Aorta (tissue), 5 donors: ENCODE data around the gene TIGIT. TPM values are rescaled to one million over a fixed set of nuclear protein-coding genes. Genes with fewer than 3 reads are reported as not detected.
"Not testable (repeated sequence)": the region's sequence is repeated elsewhere in the genome, so short reads cannot be mapped to it uniquely, and the experiment has no call there.

Source experiments
- ATAC-seq: fragments of 200-7000 bp; cut with Tn5 transposase; one replicate; pipeline ENCODE4 v1.9.1; 2022; ENCODE audit warnings: moderate library complexity; ENCODE audit not compliant: low FRiP score
- DNase-seq, 2 donors: peaks; one replicate each; pipeline ENCODE4 v3.0.0-alpha.2; 2020
- H3K27ac ChIP-seq, 2 donors: one replicate each; pipeline ENCODE4 v1.5.1; 2013; ENCODE audit warnings: low read length in 2 of 2, mild to moderate bottlenecking in 2 of 2, moderate library complexity in 2 of 2, control low read depth in 1 of 2, inconsistent platforms in 1 of 2, low read depth in 1 of 2
- H3K27me3 ChIP-seq, 2 donors: one replicate each; pipeline ENCODE4 v1.6.1; 2013; ENCODE audit warnings: control low read depth in 1 of 2, low read length in 1 of 2, mild to moderate bottlenecking in 1 of 2, moderate library complexity in 1 of 2; ENCODE audit not compliant: insufficient read depth in 2 of 2, control insufficient read depth in 1 of 2
- H3K36me3 ChIP-seq, 2 donors: one replicate each; pipeline ENCODE4 v1.6.1; 2013; ENCODE audit warnings: control low read depth in 1 of 2, low read length in 1 of 2, mild to moderate bottlenecking in 1 of 2; ENCODE audit not compliant: insufficient read depth in 2 of 2, control insufficient read depth in 1 of 2
- H3K4me1 ChIP-seq, 2 donors: one replicate each; pipeline ENCODE4 v1.6.1; 2013; ENCODE audit warnings: low read length in 2 of 2, control low read depth in 1 of 2, mild to moderate bottlenecking in 1 of 2, moderate library complexity in 1 of 2; ENCODE audit not compliant: insufficient read depth in 2 of 2, control insufficient read depth in 1 of 2
- H3K4me3 ChIP-seq, 2 donors: one replicate each; pipeline ENCODE4 v1.5.1; 2013; ENCODE audit warnings: low read length in 2 of 2, control low read depth in 1 of 2, mild to moderate bottlenecking in 1 of 2
- H3K9me3 ChIP-seq: one replicate; pipeline ENCODE4 v1.6.1; 2013; ENCODE audit warnings: mild to moderate bottlenecking, low read length; ENCODE audit not compliant: control insufficient read depth
- WGBS, 2 donors: extraction: QIAGEN DNeasy Blood & Tissue Kit; methylation state at CpG; one replicate each; pipeline ENCODE4 v1.1.7; 2013; 5-methylcytosine and 5-hydroxymethylcytosine counted together
- intact Hi-C, 2 donors: fragments of 100-400 bp; cut with DNase I; formaldehyde crosslinking; loops; one replicate each; pipeline versions ENCODE4 v1.14.2 to v1.15.0; 2022
- long read RNA-seq, 2 donors: library from polyadenylated mRNA; unstranded; transcript quantifications; one replicate each; pipeline ENCODE4 v2.0.0, GENCODE V29; 2020 to 2021
- polyA plus RNA-seq, 2 donors: library from polyadenylated mRNA; stranded (reverse); fragments of 200-250 nt; gene quantifications; one replicate each; pipeline ENCODE4 v1.2.3, GENCODE V29; 2013
- total RNA-seq, 2 donors: library from RNA; stranded (reverse); fragmentation: NEBNext Ultra II Directional; extraction: Animal tissue kit (Norgen Biotek cat#: 25700); gene quantifications; one replicate each; pipeline ENCODE4 v1.2.1, GENCODE V29; 2021
- donor health status: healthy with polysubstance abuse.
- donor health status: Bipolar disorder and iron deficiency.
- donor health status: DM: no; HTN: no; CAD: no.
- donor health status: DM: no; HTN: no; CAD: no.
- donor health status: DM: yes; HTN: yes; CAD: no.

TIGIT gene
- total RNA-seq (1 to 10 TPM in 1 of 2 donors, under 1 TPM in 1; 0.75 to 1.0 TPM), polyA plus RNA-seq (under 1 TPM in 1 of 2 donors, not detected in 1; 0.15 TPM)
- long read RNA-seq, donor 1 = 0 reads
- long read RNA-seq, donor 2 = 0 reads

GRCh38 chr3:114293838-114294535, at the start of gene TIGIT:
Gene TIGIT (plus strand): TSS chr3:114294028. CDS start chr3:114294062, 34 bp downstream.
- Histone ChIP-seq H3K4me3 (no peak within 1 kb of the TSS), H3K27ac (no peak within 1 kb of the TSS), H3K36me3 (no peaks in the 10 kb centered on the region), H3K4me1 (no peaks in the 10 kb centered on the region), H3K27me3 (no peaks in the 10 kb centered on the region), H3K9me3 (no peaks in the 10 kb centered on the region)
- WGBS, 2 donors = 86 to 88% methylated on average over 7 of the region's 7 CpGs
- intact Hi-C loops = no loop called here
- DNase-seq (no peak), ATAC-seq (no peak)

DNA sequence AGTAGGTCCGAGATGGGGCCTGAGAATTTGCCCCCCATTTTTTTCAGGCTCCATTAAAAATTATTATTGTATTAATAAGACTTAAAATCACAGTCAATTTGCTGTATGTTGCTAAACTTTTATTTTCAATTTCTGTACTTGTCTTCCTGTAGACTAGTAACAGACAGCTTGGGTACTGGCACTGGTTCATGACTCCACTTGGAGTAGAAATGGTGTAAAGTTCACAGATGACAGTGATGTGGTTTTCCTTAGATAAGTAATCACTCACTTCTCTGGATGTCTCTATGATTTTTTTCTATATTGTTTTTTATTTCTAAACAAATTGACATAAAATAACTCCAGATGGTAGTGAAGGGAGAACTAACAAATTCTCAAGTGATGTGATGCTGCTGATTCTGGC, 40.9 kb upstream of the TIGIT start:
- Histone ChIP-seq H3K36me3 (no peaks in the 10 kb centered on the region), H3K4me1 (no peaks in the 10 kb centered on the region), H3K4me3 (no peak overlapping the region), H3K27me3 (no peaks in the 10 kb centered on the region), H3K9me3 (no peaks in the 10 kb centered on the region), H3K27ac (no peak overlapping the region)
- intact Hi-C loops = no loop called here
- 76 to 80% methylated on average over 1 of the region's 1 CpG for WGBS, 2 donors
- ATAC-seq (no peak), DNase-seq (no peak)

DNA sequence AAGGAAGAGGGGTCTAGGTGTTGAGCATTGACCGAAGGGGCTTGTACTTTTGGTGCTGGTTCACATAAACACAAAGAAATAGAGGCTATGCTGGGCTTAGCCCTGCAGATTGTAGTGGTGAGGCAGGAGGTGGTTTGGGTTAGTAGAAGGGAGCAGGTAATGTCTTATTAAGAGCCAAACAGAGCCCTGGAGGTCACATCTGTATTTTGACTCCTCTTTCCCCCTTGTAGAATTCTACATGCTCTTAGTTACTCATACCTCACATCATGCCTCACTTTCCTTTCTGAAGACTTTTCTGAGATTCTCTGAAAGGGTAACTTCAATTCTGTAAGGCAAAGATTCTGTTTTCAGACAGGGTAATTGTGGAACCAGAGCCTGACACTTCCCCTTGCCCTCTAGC, 40.3 kb upstream of the TIGIT start:
- Histone ChIP-seq H3K27me3 (no peaks in the 10 kb centered on the region), H3K27ac (no peak overlapping the region), H3K4me1 (no peaks in the 10 kb centered on the region), H3K4me3 (no peak overlapping the region), H3K36me3 (no peaks in the 10 kb centered on the region), H3K9me3 (no peaks in the 10 kb centered on the region)
- intact Hi-C loops = no loop called here
- ATAC-seq = no peak
- WGBS, 2 donors = 75 to 86% methylated on average over 1 of the region's 1 CpG
- DNase-seq = no peak

DNA sequence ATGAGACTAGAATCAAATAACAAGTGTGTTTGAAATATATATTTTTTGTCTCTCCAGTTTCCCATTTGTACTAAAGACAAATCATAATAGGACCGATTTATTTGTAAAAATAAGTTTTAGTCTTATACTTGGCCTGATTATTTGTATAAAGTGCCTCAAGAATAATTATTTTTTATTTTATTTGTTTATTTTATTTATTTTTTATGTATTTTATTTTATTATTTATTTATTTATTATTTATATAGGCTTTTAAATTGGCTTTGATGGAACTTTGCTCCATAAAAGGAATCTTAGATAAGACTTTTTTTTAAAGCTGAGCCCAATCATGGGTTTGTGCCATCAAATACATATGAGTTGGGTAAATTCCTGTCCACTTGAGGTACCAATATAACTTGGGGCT, 34.3 kb upstream of the TIGIT start:
- DNase-seq (no peak), ATAC-seq (no peak)
- Histone ChIP-seq H3K36me3 (no peaks in the 10 kb centered on the region), H3K27me3 (no peaks in the 10 kb centered on the region), H3K4me3 (no peak overlapping the region), H3K27ac (no peak overlapping the region), H3K4me1 (no peaks in the 10 kb centered on the region), H3K9me3 (no peaks in the 10 kb centered on the region)
- intact Hi-C loops = no loop called here
- 90 to 91% methylated on average over 1 of the region's 1 CpG for WGBS, 2 donors

GRCh38 chr3:114260152-114260551, 33.7 kb upstream of the TIGIT start:
- Histone ChIP-seq H3K36me3 (no peaks in the 10 kb centered on the region), H3K27ac (no peak overlapping the region), H3K27me3 (no peaks in the 10 kb centered on the region), H3K4me1 (no peaks in the 10 kb centered on the region), H3K4me3 (no peak overlapping the region), H3K9me3 (no peaks in the 10 kb centered on the region)
- ATAC-seq (no peak), DNase-seq (no peak)
- intact Hi-C loops = no loop called here

GRCh38 chr3:114270019-114270418, 23.8 kb upstream of the TIGIT start:
- H3K9me3 ChIP-seq = peaks cover 2% of the 10 kb centered on the region
- ATAC-seq (no peak), DNase-seq (no peak)
- no peaks in the 10 kb centered on the region for H3K27me3 ChIP-seq
- no peaks in the 10 kb centered on the region for H3K4me1 ChIP-seq
- H3K4me3 ChIP-seq = no peak overlapping the region
- no peak overlapping the region for H3K27ac ChIP-seq
- intact Hi-C loops = no loop called here
- no peaks in the 10 kb centered on the region for H3K36me3 ChIP-seq
- WGBS, 2 donors = 90 to 93% methylated on average over 2 of the region's 2 CpGs

DNA sequence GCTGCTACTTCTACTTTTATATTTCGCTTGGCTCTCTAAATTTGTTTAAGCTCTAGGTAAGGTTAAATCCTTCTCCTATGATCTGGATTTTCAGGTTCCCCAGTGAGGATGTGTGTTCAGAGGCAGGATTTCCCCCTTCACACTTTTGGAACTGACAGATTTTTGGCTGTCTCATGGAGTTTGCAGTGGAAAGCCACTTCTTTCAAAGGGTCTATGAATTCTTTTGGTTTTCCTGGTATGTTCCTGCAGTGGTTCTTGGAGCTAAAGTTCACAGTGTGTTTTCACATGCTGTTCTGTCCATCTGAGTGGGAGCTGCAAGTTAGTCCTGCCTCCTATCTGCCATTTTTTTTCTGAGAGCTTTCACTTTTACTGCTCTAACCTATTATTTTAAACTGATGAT, 21.6 kb upstream of the TIGIT start:
- intact Hi-C loops = no loop called here
- WGBS, 2 donors = 71 to 76% methylated on average over 1 of the region's 1 CpG

GRCh38 chr3:114274929-114275328, 18.9 kb upstream of the TIGIT start:
- 85 to 91% methylated on average over 1 of the region's 1 CpG for WGBS, 2 donors
- H3K27ac ChIP-seq = no peak overlapping the region
- H3K36me3 ChIP-seq = no peaks in the 10 kb centered on the region
- ATAC-seq = no peak
- no peak for DNase-seq
- intact Hi-C loops = no loop called here
- H3K4me1 ChIP-seq = no peaks in the 10 kb centered on the region
- no peak overlapping the region for H3K4me3 ChIP-seq
- H3K9me3 ChIP-seq = peaks cover 2% of the 10 kb centered on the region
- peaks cover 0 to 1% of the 10 kb centered on the region in 2 donors for H3K27me3 ChIP-seq

More for the DNA sequence above, 21.6 kb upstream of the TIGIT start:
- Histone ChIP-seq H3K9me3 (peaks cover 2% of the 10 kb centered on the region), H3K27ac (no peak overlapping the region), H3K4me3 (no peak overlapping the region), H3K4me1 (no peaks in the 10 kb centered on the region), H3K36me3 (no peaks in the 10 kb centered on the region), H3K27me3 (peaks cover 0 to 1% of the 10 kb centered on the region in 2 donors)
- ATAC-seq (no peak), DNase-seq (no peak)

DNA sequence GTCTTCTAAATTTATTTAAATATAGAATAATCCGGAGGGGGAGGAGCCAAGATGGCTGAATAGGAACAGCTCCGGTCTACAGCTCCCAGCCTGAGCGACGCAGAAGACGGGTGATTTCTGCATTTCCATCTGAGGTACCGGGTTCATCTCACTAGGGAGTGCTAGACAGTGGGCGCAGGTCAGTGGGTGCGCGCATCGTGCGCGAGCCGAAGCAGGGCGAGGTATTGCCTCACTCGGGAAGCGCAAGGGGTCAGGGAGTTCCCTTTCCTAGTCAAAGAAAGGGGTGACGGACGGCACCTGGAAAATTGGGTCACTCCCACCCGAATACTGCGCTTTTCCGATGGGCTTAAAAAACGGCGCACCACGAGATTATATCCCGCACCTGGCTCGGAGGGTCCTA, 17.0 kb upstream of the TIGIT start:
- H3K9me3 ChIP-seq, H3K4me1 ChIP-seq, ATAC-seq, H3K36me3 ChIP-seq, DNase-seq, H3K27me3 ChIP-seq, intact Hi-C loops, H3K27ac ChIP-seq, H3K4me3 ChIP-seq: not testable (repeated sequence)
- 92 to 94% methylated on average over 14 to 26 of the region's 26 CpGs for WGBS, 2 donors
